WERI-Rb-1 (cell line): ENCODE results near the gene ZBTB7B.

Source experiments
- DNase-seq: peaks from one replicate; pipeline ENCODE4 v3.0.0-alpha.2; 2020
- H3K27ac ChIP-seq: fragments of 250-450 bp; sonication (Bioruptor Pico); 2 replicates; pipeline ENCODE4 v1.5.1; 2020; ENCODE audit warnings: mild to moderate bottlenecking, moderate library complexity
- H3K27me3 ChIP-seq: fragments of 250-450 bp; sonication (Bioruptor Pico); 2 replicates; pipeline ENCODE4 v1.5.1; 2021; ENCODE audit warnings: mild to moderate bottlenecking, low read depth, moderate library complexity; ENCODE audit not compliant: insufficient read depth, severe bottlenecking
- H3K36me3 ChIP-seq: fragments of 250-450 bp; sonication (Bioruptor Pico); 2 replicates; pipeline ENCODE4 v1.5.1; 2020; ENCODE audit warnings: mild to moderate bottlenecking, moderate library complexity
- H3K4me3 ChIP-seq: 2 replicates; pipeline ENCODE4 v1.5.1; 2011; ENCODE audit warnings: low read depth, mild to moderate bottlenecking, control low read depth, low read length
- H3K9me3 ChIP-seq: fragments of 250-450 bp; sonication (Bioruptor Pico); 2 replicates; pipeline ENCODE4 v1.5.1; 2021; ENCODE audit warnings: mild to moderate bottlenecking, moderate library complexity; ENCODE audit not compliant: severe bottlenecking
- CTCF ChIP-seq: IDR thresholded peaks from 2 replicates; pipeline ENCODE4 v1.5.1; 2011; ENCODE audit warnings: low read depth, mild to moderate bottlenecking, control low read depth, inconsistent platforms, low read length

ZBTB7B gene

GRCh38 chr1:155011004-155011416, 8.4 kb downstream of the ZBTB7B start:
- peak; percentile 99 for DNase-seq
- H3K9me3 ChIP-seq = no peaks in the 10 kb centered on the region
- no peaks in the 10 kb centered on the region for H3K27me3 ChIP-seq
- peaks cover 34% of the 10 kb centered on the region for H3K36me3 ChIP-seq
- no peak for TF ChIP-seq CTCF
- H3K4me3 ChIP-seq = peak overlapping the region; percentile 20
- H3K27ac ChIP-seq = peak overlapping the region; percentile 86

GRCh38 chr1:155011437-155012025, 8.9 kb downstream of the ZBTB7B start:
- Histone ChIP-seq H3K27ac (peak overlapping the region; percentile 86), H3K36me3 (peaks cover 35% of the 10 kb centered on the region)

GRCh38 chr1:155012026-155012546, 9.5 kb downstream of the ZBTB7B start:
- TF ChIP-seq CTCF = no peak
- peak; percentile 100 for DNase-seq
- Histone ChIP-seq H3K27ac (peak overlapping the region; percentile 86), H3K36me3 (peaks cover 36% of the 10 kb centered on the region), H3K4me3 (peak overlapping the region; percentile 16; the same call in 1 of the 2 replicates), H3K9me3 (no peaks in the 10 kb centered on the region), H3K27me3 (no peaks in the 10 kb centered on the region)

More at GRCh38 chr1:155011437-155012025, 8.9 kb downstream of the ZBTB7B start:
- TF ChIP-seq CTCF = no peak
- Histone ChIP-seq H3K4me3 (peak overlapping the region; percentile 20), H3K27me3 (no peaks in the 10 kb centered on the region), H3K9me3 (no peaks in the 10 kb centered on the region)
- DNase-seq = peak; percentile 23

- Histone ChIP-seq H3K36me3 (peaks cover 32% of the 10 kb centered on the region), H3K9me3 (no peaks in the 10 kb centered on the region), H3K27ac (peak overlapping the region; percentile 86), H3K4me3 (peak overlapping the region; percentile 16; the same call in 1 of the 2 replicates), H3K27me3 (no peaks in the 10 kb centered on the region)
- TF ChIP-seq CTCF = no peak
- peak; percentile 36 for DNase-seq
Measured at GRCh38 chr1:155012776-155013602, 10.4 kb downstream of the ZBTB7B start.

- Histone ChIP-seq H3K9me3 (no peaks in the 10 kb centered on the region), H3K27ac (peak overlapping the region; percentile 86), H3K36me3 (peaks cover 32% of the 10 kb centered on the region), H3K4me3 (no peak overlapping the region), H3K27me3 (no peaks in the 10 kb centered on the region)
- peak; percentile 30 for DNase-seq
- TF ChIP-seq CTCF = no peak
Measured at GRCh38 chr1:155013632-155014031, 11.0 kb downstream of the ZBTB7B start.
